Mucosa of descending colon (tissue), 3 donors: ENCODE data around the gene THSD1. TPM values are rescaled to one million over a fixed set of nuclear protein-coding genes. Genes with fewer than 3 reads are reported as not detected.

Experiments used
- ATAC-seq: fragments of 200-7000 bp; cut with Tn5 transposase; one replicate; pipeline ENCODE4 v1.9.1; 2020; ENCODE audit warnings: mild to moderate bottlenecking, moderate library complexity
- DNase-seq, 3 donors: peaks; one replicate each; pipeline ENCODE4 v3.0.0-alpha.2; 2020
- H3K36me3 ChIP-seq: fragments of 200-600 bp; one replicate; pipeline ENCODE4 v1.8.0; 2021; ENCODE audit warnings: low read depth, mild to moderate bottlenecking
- H3K4me1 ChIP-seq: fragments of 200-600 bp; one replicate; pipeline ENCODE4 v1.8.0; 2021; ENCODE audit warnings: low read depth, mild to moderate bottlenecking
- H3K4me3 ChIP-seq: fragments of 200-600 bp; one replicate; pipeline ENCODE4 v1.8.0; 2021; ENCODE audit warnings: mild to moderate bottlenecking
- H3K9me3 ChIP-seq: fragments of 200-600 bp; one replicate; pipeline ENCODE4 v1.8.0; 2021; ENCODE audit warnings: mild to moderate bottlenecking
- intact Hi-C, 2 donors: fragments of 100-400 bp; cut with DNase I in 1 of 2; cut with micrococcal nuclease in 1 of 2; formaldehyde crosslinking; loops; one replicate each; pipeline versions ENCODE4 v1.11.0 to v1.11.1; 2022; cut with DNase I, micrococcal nuclease
- total RNA-seq, 3 donors: library from RNA; stranded (reverse); fragmentation: NEBNext Ultra II Directional in 2 of 3; extraction: Animal tissue kit (Norgen Biotek cat#: 25700) in 2 of 3; gene quantifications; one replicate each; pipeline versions ENCODE4 v1.2.1 to v1.2.4, GENCODE V29; 2021 to 2023
- TF ChIP-seq, protein P1 (sequence below): fragments of 200-600 bp; IDR thresholded peaks from one replicate; pipeline ENCODE4 v1.8.0; 2022; ENCODE audit warnings: antibody characterized with exemption, mild to moderate bottlenecking
- donor health status: DM: no; HTN: no; CAD: no; lungs with moderate emphysema.
- donor health status: DM: no; HTN: no; CAD: no.
- donor health status: DM: no; HTN: yes; CAD: no.

Gene THSD1
- total RNA-seq, 3 donors from 2014 or later, result 1.2 to 3.2 (median 2.0) TPM

DNA sequence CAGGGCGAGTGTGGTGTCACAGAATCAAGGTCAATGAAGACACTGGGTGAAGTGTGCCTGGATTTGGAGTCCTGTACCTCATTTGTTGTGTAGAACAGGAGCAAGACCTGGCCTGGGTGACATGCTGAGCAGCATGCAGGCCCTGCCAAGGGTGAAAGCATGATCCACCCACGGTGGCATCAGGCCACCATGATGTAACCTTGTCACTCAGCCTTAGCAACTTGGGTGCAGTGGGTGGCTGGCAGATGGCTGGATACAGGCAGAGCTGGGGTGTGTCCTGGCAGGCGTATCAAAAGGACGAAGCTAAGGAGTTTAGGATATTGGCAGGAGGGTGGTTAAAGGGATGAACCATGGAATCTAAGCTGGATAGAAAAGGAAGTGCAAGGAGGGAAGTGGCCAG lies 10.3 kb downstream of the THSD1 start:
- H3K36me3 ChIP-seq, result no peaks in the 10 kb centered on the region
- no peaks in the 10 kb centered on the region for H3K4me1 ChIP-seq
- DNase-seq, result no peak
- no peak overlapping the region for H3K4me3 ChIP-seq
- intact Hi-C loops, result no loop called here
- TF ChIP-seq, protein P1, sequence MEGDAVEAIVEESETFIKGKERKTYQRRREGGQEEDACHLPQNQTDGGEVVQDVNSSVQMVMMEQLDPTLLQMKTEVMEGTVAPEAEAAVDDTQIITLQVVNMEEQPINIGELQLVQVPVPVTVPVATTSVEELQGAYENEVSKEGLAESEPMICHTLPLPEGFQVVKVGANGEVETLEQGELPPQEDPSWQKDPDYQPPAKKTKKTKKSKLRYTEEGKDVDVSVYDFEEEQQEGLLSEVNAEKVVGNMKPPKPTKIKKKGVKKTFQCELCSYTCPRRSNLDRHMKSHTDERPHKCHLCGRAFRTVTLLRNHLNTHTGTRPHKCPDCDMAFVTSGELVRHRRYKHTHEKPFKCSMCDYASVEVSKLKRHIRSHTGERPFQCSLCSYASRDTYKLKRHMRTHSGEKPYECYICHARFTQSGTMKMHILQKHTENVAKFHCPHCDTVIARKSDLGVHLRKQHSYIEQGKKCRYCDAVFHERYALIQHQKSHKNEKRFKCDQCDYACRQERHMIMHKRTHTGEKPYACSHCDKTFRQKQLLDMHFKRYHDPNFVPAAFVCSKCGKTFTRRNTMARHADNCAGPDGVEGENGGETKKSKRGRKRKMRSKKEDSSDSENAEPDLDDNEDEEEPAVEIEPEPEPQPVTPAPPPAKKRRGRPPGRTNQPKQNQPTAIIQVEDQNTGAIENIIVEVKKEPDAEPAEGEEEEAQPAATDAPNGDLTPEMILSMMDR, result no peak
- no peaks in the 10 kb centered on the region for H3K9me3 ChIP-seq
- no peak for ATAC-seq

- H3K9me3 ChIP-seq, result no peaks in the 10 kb centered on the region
- H3K4me1 ChIP-seq, result no peaks in the 10 kb centered on the region
- intact Hi-C loops, result no loop called here
- no peak overlapping the region for H3K4me3 ChIP-seq
- no peaks in the 10 kb centered on the region for H3K36me3 ChIP-seq
- TF ChIP-seq, protein P1, result no peak
- ATAC-seq (no peak), DNase-seq (no peak)
Measured at GRCh38 chr13:52394586-52394985, 11.4 kb downstream of the THSD1 start.

GRCh38 chr13:52393572-52394357 lies 12.2 kb downstream of the THSD1 start:
- intact Hi-C loops, result no loop called here
- ATAC-seq, result no peak
- no peak for DNase-seq
- H3K4me1 ChIP-seq, result no peaks in the 10 kb centered on the region
- TF ChIP-seq, protein P1, result no peak
- H3K4me3 ChIP-seq, result no peak overlapping the region
- H3K9me3 ChIP-seq, result no peaks in the 10 kb centered on the region
- no peaks in the 10 kb centered on the region for H3K36me3 ChIP-seq

GRCh38 chr13:52387721-52388120 lies 18.3 kb downstream of the THSD1 start:
- no peaks in the 10 kb centered on the region for H3K9me3 ChIP-seq
- intact Hi-C loops, result no loop called here
- TF ChIP-seq, protein P1, result no peak

DNA sequence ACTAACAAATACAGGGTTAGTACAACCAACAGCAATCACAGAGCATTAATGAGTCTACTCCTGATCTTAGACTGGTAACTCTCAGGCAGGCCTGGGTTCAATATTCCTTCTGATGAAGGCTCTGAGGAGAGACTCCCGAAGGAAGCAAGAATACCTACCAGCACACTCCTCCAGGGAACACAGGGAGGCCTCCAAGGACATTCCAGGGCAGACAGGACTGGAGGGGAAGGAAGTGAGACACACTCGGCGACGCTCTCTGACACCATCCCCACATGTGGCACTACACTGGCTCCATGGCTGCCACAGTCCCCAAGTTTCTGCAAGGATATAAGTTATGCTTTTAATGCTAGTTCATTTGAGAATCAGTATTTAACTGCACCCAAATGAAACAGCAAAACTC lies 20.1 kb downstream of the THSD1 start:
- DNase-seq, result no peak
- TF ChIP-seq, protein P1, result no peak
- Histone ChIP-seq H3K4me3 (no peak overlapping the region), H3K9me3 (no peaks in the 10 kb centered on the region), H3K36me3 (no peaks in the 10 kb centered on the region), H3K4me1 (no peaks in the 10 kb centered on the region)
- intact Hi-C loops, result no loop called here
- ATAC-seq, result no peak

More at GRCh38 chr13:52387721-52388120, 18.3 kb downstream of the THSD1 start:
- DNase-seq (no peak), ATAC-seq (no peak)
- Histone ChIP-seq H3K4me3 (no peak overlapping the region), H3K4me1 (no peaks in the 10 kb centered on the region), H3K36me3 (no peaks in the 10 kb centered on the region)
